Pancreas (tissue), 10 donors: Measurements from ENCODE around the gene RBM44. TPM values are rescaled to one million over a fixed set of nuclear protein-coding genes. Genes with fewer than 3 reads are reported as not detected.

Experiments
- ATAC-seq, 4 donors: fragments of 200-7000 bp; cut with Tn5 transposase; one replicate each; pipeline versions ENCODE4 v1.8.0 to v1.9.1; 2020; ENCODE audit warnings: mild to moderate bottlenecking in 4 of 4, moderate library complexity in 4 of 4
- DNase-seq, 6 donors: peaks; one replicate each; pipeline ENCODE4 v3.0.0-alpha.2; 2020
- FAIRE-seq: peaks from 2 replicates; lab custom pipeline; 2012; peaks lifted over from hg19 to GRCh38; lab: Jason Lieb, UNC
- H3K27ac ChIP-seq, 4 donors: fragments of 200-600 bp; sonication (generic); 1 replicate in 3 of 4; 2 replicates in 1 of 4; pipeline versions ENCODE4 v1.5.0 to v1.8.0; 2020
- H3K27me3 ChIP-seq, 4 donors: fragments of 200-600 bp; one replicate each; pipeline ENCODE4 v1.8.0; 2021
- H3K36me3 ChIP-seq, 3 donors: fragments of 200-600 bp; sonication (generic) in 1 of 3; one replicate each; pipeline versions ENCODE4 v1.5.0 to v1.8.0; 2020 to 2021
- H3K4me1 ChIP-seq, 3 donors: fragments of 200-600 bp; one replicate each; pipeline ENCODE4 v1.8.0; 2021
- H3K4me3 ChIP-seq, 4 donors: fragments of 200-600 bp; sonication (generic) in 2 of 4; one replicate each; pipeline versions ENCODE4 v1.5.0 to v1.8.0; 2020 to 2021
- H3K9me3 ChIP-seq, 4 donors: fragments of 200-600 bp; one replicate each; pipeline ENCODE4 v1.8.0; 2021
- WGBS, 2 donors: extraction: QIAGEN DNeasy Blood & Tissue Kit; methylation state at CpG; one replicate each; pipeline ENCODE4 v1.1.7; 2013; 5-methylcytosine and 5-hydroxymethylcytosine counted together
- intact Hi-C, 3 donors: fragments of 100-400 bp; cut with DNase I; formaldehyde crosslinking; loops; one replicate each; pipeline versions ENCODE4 v1.11.1 to v1.14.2; 2022
- polyA plus RNA-seq, 2 donors: library from polyadenylated mRNA; stranded (reverse); fragments of 200-250 nt; gene quantifications; one replicate each; pipeline ENCODE4 v1.2.3, GENCODE V29; 2013
- total RNA-seq, 6 donors: library from RNA; stranded (reverse); fragmentation: NEBNext Ultra II Directional in 4 of 6; extraction: Animal tissue kit (Norgen Biotek cat#: 25700) in 4 of 6; gene quantifications; one replicate each; pipeline versions ENCODE4 v1.2.1 to v1.2.4, GENCODE V29; 2021 to 2023
- TF ChIP-seq, protein P1 (sequence below), 4 donors: fragments of 200-600 bp; sonication (generic) in 3 of 4; IDR thresholded peaks; one replicate each; pipeline versions ENCODE4 v1.5.0 to v1.8.0; 2021; ENCODE audit warnings: antibody characterized with exemption in 4 of 4
- donor health status: healthy with polysubstance abuse.
- donor health status: DM: no; HTN: no; CAD: no; lungs with moderate emphysema.
- donor health status: DM: no; HTN: no; CAD: no.
- donor health status: control.
- donor health status: control.
- donor health status: Bipolar disorder and iron deficiency.
- donor health status: DM: yes; HTN: yes; CAD: no.
- donor health status: DM: no; HTN: no; CAD: no.
- donor health status: DM: no; HTN: no; CAD: no.
- donor health status: DM: yes; HTN: yes; CAD: no.

The RBM44 gene
- total and polyA plus RNA-seq, 8 donors, result 0.09 to 0.47 (median 0.32) TPM

DNA sequence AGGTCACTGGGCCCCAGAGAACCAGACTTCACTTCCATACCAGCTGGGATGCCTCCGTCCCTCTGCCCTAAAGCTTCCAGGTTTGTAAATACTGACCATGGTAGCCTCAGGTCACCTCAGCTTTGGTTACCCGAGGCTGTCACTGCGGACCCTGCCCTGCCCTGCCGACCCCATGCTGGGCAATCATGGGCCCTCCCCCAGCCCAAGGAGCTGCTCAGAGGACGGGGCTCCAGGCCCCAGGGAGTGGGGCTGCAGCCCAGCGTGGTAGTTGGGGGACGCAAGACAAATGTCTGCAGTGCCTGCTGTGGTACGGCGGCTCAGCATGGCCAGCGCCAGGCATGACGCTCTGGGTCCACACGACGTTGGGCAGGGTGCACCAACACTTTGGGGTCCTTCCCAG, 86.1 kb downstream of the RBM44 start:
- Histone ChIP-seq H3K4me1 (peaks cover 0 to 5% (median 5%) of the 10 kb centered on the region in 3 donors), H3K36me3 (peaks cover 0 to 11% (median 0%) of the 10 kb centered on the region in 3 donors), H3K27me3 (no peaks in the 10 kb centered on the region), H3K4me3 (no peak overlapping the region), H3K9me3 (no peaks in the 10 kb centered on the region), H3K27ac (no peak overlapping the region)
- intact Hi-C loops, result no loop called here
- WGBS, 2 donors, result 88 to 93% methylated on average over 13 of the region's 13 CpGs
- ATAC-seq, result no peak
- TF ChIP-seq, protein P1, sequence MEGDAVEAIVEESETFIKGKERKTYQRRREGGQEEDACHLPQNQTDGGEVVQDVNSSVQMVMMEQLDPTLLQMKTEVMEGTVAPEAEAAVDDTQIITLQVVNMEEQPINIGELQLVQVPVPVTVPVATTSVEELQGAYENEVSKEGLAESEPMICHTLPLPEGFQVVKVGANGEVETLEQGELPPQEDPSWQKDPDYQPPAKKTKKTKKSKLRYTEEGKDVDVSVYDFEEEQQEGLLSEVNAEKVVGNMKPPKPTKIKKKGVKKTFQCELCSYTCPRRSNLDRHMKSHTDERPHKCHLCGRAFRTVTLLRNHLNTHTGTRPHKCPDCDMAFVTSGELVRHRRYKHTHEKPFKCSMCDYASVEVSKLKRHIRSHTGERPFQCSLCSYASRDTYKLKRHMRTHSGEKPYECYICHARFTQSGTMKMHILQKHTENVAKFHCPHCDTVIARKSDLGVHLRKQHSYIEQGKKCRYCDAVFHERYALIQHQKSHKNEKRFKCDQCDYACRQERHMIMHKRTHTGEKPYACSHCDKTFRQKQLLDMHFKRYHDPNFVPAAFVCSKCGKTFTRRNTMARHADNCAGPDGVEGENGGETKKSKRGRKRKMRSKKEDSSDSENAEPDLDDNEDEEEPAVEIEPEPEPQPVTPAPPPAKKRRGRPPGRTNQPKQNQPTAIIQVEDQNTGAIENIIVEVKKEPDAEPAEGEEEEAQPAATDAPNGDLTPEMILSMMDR (IDR thresholded peaks at IDR 0.05), result no peak
- FAIRE-seq, result no peak
- DNase-seq, result peak in 2 of 6 donors; percentile 50 to 58

GRCh38 chr2:237885111-237885930, 86.7 kb downstream of the RBM44 start:
- Histone ChIP-seq H3K36me3 (peaks cover 0 to 11% (median 0%) of the 10 kb centered on the region in 3 donors), H3K9me3 (no peaks in the 10 kb centered on the region), H3K4me3 (no peak overlapping the region), H3K27ac (no peak overlapping the region), H3K4me1 (peaks cover 0 to 5% (median 5%) of the 10 kb centered on the region in 3 donors), H3K27me3 (no peaks in the 10 kb centered on the region)
- ATAC-seq (no peak), FAIRE-seq (no peak), DNase-seq (peak in 2 of 6 donors; percentile 35 to 73)
- intact Hi-C loops, result no loop called here
- TF ChIP-seq, protein P1 (IDR thresholded peaks at IDR 0.05), result no peak
- WGBS, 2 donors, result 89 to 91% methylated on average over 25 to 27 of the region's 27 CpGs

GRCh38 chr2:237885931-237886684, 87.5 kb downstream of the RBM44 start:
- FAIRE-seq (no peak), ATAC-seq (peak in 1 of 4 donors; percentile 13), DNase-seq (peak in 3 of 6 donors; percentile 40 to 72 (median 53))
- Histone ChIP-seq H3K9me3 (no peaks in the 10 kb centered on the region), H3K27ac (peak overlapping the region in 1 of 4 donors; percentile 4), H3K4me1 (peaks cover 0 to 5% (median 5%) of the 10 kb centered on the region in 3 donors), H3K4me3 (no peak overlapping the region), H3K36me3 (peaks cover 0 to 10% (median 0%) of the 10 kb centered on the region in 3 donors), H3K27me3 (no peaks in the 10 kb centered on the region)
- TF ChIP-seq, protein P1 (IDR thresholded peaks at IDR 0.05), result no peak
- WGBS, 2 donors, result 89 to 91% methylated on average over 26 of the region's 26 CpGs
- intact Hi-C loops, result no loop called here

DNA sequence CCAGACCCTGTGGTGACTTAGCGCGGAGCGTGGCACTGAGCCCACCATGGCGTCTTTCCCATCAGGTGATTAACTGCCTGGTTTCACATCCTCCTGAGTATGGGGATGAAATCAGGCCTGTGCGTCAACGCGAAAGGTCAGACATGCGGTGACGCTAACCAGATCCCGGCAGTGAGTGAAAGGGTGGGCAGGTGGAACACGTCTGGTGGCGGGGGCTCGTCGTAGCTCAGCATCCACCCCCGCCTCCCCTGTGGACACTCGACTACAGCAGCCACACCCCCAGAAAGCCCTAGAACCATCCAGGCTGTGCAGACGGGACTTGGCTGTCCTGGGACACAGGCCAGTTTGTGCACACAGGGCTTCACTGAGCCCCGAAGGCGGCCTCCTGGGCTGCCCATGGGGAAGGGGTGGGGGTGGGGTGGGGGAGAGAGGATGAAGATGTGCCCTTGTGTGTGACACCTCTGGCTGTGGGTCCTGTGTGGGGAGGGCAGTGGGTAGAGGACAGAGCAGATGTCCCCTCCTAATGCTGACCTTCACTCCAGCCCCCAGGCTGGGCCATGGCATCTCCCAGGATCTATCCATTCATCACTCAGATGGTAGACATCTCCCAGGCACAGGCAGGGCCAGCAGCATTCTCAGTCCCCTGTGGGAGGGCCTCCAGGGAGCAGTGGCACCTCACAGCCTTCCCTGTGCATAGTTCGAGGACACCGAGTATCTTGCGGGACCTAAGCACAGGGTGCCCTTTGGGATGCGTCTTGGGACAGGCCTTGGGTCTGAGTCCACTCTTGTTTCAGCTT, 88.3 kb downstream of the RBM44 start:
- DNase-seq (peak in 3 of 6 donors; percentile 49 to 54 (median 54)), FAIRE-seq (no peak), ATAC-seq (peak in 2 of 4 donors; percentile 4 to 16)
- TF ChIP-seq, protein P1 (IDR thresholded peaks at IDR 0.05), result no peak
- Histone ChIP-seq H3K4me3 (no peak overlapping the region), H3K27me3 (no peaks in the 10 kb centered on the region), H3K9me3 (no peaks in the 10 kb centered on the region), H3K36me3 (peaks cover 0 to 6% (median 0%) of the 10 kb centered on the region in 3 donors), H3K4me1 (peaks cover 0 to 7% (median 5%) of the 10 kb centered on the region in 3 donors), H3K27ac (peak overlapping the region in 1 of 4 donors; percentile 4)
- intact Hi-C loops, result no loop called here
- WGBS, 2 donors, result 85 to 88% methylated on average over 21 to 23 of the region's 23 CpGs
